Dendritic cell treated with granulocyte-macrophage colony-stimulating factor and Interleukin-4, amounts not matched to agents 40 ng/mL and 50 ng/mL, for 4 days (primary cell): Measurements from ENCODE around the gene RASSF7.
"Not testable (repeated sequence)": the region's sequence is repeated elsewhere in the genome, so short reads cannot be mapped to it uniquely, and the experiment has no call there.

ENCODE experiments used
- H3K27ac Mint-ChIP-seq: one replicate; pipeline ENCODE4 v1.8.0; 2022; ENCODE audit warnings: mild to moderate bottlenecking, mixed read lengths
- H3K27me3 Mint-ChIP-seq: one replicate; pipeline ENCODE4 v1.8.0; 2022; ENCODE audit warnings: mild to moderate bottlenecking, mixed read lengths
- H3K36me3 Mint-ChIP-seq: one replicate; pipeline ENCODE4 v1.8.0; 2022; ENCODE audit warnings: low read depth, mixed read lengths
- H3K4me1 Mint-ChIP-seq: one replicate; pipeline ENCODE4 v1.8.0; 2022; ENCODE audit warnings: low read depth, mixed read lengths
- H3K4me3 Mint-ChIP-seq: one replicate; pipeline ENCODE4 v1.8.0; 2022; ENCODE audit warnings: mild to moderate bottlenecking, moderate library complexity, mixed read lengths
- H3K9me3 Mint-ChIP-seq: one replicate; pipeline ENCODE4 v1.8.0; 2022; ENCODE audit warnings: mixed read lengths
- intact Hi-C: fragments of 100-400 bp; cut with micrococcal nuclease; formaldehyde crosslinking; loops from one replicate; pipeline ENCODE4 v1.15.0; 2022

The RASSF7 gene, protein sequence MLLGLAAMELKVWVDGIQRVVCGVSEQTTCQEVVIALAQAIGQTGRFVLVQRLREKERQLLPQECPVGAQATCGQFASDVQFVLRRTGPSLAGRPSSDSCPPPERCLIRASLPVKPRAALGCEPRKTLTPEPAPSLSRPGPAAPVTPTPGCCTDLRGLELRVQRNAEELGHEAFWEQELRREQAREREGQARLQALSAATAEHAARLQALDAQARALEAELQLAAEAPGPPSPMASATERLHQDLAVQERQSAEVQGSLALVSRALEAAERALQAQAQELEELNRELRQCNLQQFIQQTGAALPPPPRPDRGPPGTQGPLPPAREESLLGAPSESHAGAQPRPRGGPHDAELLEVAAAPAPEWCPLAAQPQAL

GRCh38 chr11:560305-561147 is at the start of gene RASSF7, which contains the start of gene LMNTD2:
Gene RASSF7, plus strand, starts transcription at chr11:560970. Its CDS starts 799 bp downstream, at chr11:561769.
Gene LMNTD2, minus strand, starts transcription at chr11:560738. Its CDS starts 22 bp downstream, at chr11:560716.
- peaks cover 41% of the 10 kb centered on the region for H3K27me3 Mint-ChIP-seq
- H3K36me3 Mint-ChIP-seq: peaks cover 26% of the 10 kb centered on the region
- peaks cover 39% of the 10 kb centered on the region for H3K4me1 Mint-ChIP-seq
- H3K9me3 Mint-ChIP-seq: no peaks in the 10 kb centered on the region
- peak within 1 kb of the TSS; percentile 62 for H3K27ac Mint-ChIP-seq
- H3K4me3 Mint-ChIP-seq: peak within 1 kb of the TSS; percentile 78
- intact Hi-C loops: no loop called here

DNA sequence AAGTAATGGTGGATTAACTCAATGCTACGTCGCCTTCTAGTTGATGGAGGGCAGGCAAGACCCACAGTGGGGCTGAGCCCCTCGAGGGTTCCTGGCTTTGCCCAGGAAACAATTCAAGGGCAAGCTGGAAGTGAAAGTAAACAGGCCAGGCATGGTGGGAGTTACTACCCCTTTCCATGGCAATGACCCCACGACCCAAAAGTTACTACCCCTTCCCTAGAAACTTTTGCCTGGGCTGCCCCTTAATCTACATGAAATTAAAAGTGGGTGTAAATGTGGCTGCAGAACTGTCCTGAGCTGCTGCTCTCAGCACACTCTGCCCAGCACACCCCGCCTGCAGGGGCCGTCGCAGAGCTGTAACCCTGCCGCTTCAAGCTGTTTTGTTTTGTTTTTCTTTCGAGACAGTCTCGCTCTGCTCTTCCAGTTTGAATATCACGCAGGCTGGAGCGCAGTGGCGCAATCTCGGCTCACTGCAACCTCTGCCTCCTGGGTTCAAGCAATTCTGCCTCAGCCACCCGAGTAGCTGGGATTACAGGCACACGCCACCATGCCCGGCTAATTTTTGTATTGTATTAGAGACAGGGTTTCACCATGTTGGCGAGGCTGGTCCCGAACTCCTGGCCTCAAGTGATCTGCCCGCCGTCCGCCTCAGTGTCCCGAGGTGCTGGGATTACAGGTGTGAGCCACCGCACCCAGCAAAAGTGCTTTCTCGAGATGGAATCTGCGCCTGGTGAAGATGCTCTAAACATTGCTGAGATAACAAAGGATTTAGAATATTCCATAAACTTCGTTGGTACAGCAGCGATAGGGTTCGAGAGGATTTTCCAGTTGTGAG is 47.8 kb upstream of the RASSF7 start:
- Mint-ChIP-seq H3K4me3 (peak overlapping the region; percentile 34), H3K9me3 (peaks cover 11% of the 10 kb centered on the region), H3K36me3 (peaks cover 85% of the 10 kb centered on the region), H3K27ac (peak overlapping the region; percentile 72), H3K4me1 (peaks cover 59% of the 10 kb centered on the region), H3K27me3 (no peaks in the 10 kb centered on the region)
- intact Hi-C loops: no loop called here

DNA sequence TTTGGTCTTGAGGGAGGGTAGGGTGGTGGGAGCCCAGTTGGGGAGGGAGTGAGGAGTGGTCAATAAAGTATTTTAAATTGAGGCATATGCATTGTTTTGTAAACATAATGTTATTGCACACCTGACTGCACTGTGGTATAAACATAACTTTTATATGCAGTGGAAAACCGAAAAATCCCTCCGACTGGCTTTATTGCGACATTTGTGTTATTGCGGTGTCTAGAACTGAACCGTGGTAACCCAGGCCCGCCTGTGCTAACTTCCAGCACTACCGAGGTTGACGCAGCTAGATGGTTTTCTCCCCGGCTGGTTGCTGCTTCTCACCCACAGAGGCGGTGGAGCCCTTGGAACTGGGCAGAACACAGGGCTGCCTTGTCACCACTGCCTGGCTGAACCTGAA is 46.2 kb upstream of the RASSF7 start:
- H3K4me1 Mint-ChIP-seq: peaks cover 57% of the 10 kb centered on the region
- H3K9me3 Mint-ChIP-seq: peaks cover 11% of the 10 kb centered on the region
- intact Hi-C loops: no loop called here
- H3K4me3 Mint-ChIP-seq: no peak overlapping the region
- peaks cover 68% of the 10 kb centered on the region for H3K36me3 Mint-ChIP-seq
- no peak overlapping the region for H3K27ac Mint-ChIP-seq
- H3K27me3 Mint-ChIP-seq: no peaks in the 10 kb centered on the region

GRCh38 chr11:515131-515530 is 45.6 kb upstream of the RASSF7 start:
- no peak overlapping the region for H3K4me3 Mint-ChIP-seq
- peaks cover 53% of the 10 kb centered on the region for H3K4me1 Mint-ChIP-seq
- H3K9me3 Mint-ChIP-seq: peaks cover 11% of the 10 kb centered on the region
- peaks cover 63% of the 10 kb centered on the region for H3K36me3 Mint-ChIP-seq
- intact Hi-C loops: no loop called here
- peak overlapping the region; percentile 50 for H3K27ac Mint-ChIP-seq
- H3K27me3 Mint-ChIP-seq: no peaks in the 10 kb centered on the region

DNA sequence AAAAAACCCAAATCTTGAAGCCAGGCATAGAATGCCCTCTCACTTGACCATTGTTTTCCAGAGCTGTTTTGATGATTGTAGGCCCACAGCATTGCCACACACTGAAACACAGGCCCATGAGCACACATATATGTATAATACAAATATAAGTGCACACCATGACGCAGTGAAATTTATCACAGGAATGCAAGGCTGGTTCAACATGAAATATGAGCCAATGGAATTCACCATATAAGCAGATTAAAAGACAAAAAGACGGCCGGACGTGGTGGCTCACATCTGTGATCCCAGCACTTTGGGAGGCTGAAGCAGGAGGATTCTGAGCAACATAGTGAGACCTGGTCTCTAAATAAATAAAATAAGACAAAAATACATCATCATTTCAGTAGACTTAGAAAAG is 44.4 kb upstream of the RASSF7 start:
- intact Hi-C loops: no loop called here
- H3K27ac Mint-ChIP-seq: no peak overlapping the region
- peaks cover 11% of the 10 kb centered on the region for H3K9me3 Mint-ChIP-seq
- no peaks in the 10 kb centered on the region for H3K27me3 Mint-ChIP-seq
- peaks cover 59% of the 10 kb centered on the region for H3K4me1 Mint-ChIP-seq
- H3K4me3 Mint-ChIP-seq: no peak overlapping the region
- H3K36me3 Mint-ChIP-seq: peaks cover 50% of the 10 kb centered on the region

- peaks cover 11% of the 10 kb centered on the region for H3K9me3 Mint-ChIP-seq
- H3K27ac Mint-ChIP-seq, H3K4me3 Mint-ChIP-seq, intact Hi-C loops, H3K27me3 Mint-ChIP-seq: not testable (repeated sequence)
- peaks cover 43% of the 10 kb centered on the region for H3K36me3 Mint-ChIP-seq
- peaks cover 52% of the 10 kb centered on the region for H3K4me1 Mint-ChIP-seq
Measured at GRCh38 chr11:516918-517685, 43.7 kb upstream of the RASSF7 start.

GRCh38 chr11:518463-519202 is 42.1 kb upstream of the RASSF7 start:
- intact Hi-C loops: loop anchor here (1.0 to 2.0 kb wide), 2 partner anchors 16 to 68 kb away; partner anchors contain the start of gene PTDSS2
- peak overlapping the region; percentile 64 for H3K4me3 Mint-ChIP-seq
- H3K36me3 Mint-ChIP-seq: peaks cover 34% of the 10 kb centered on the region
- peaks cover 37% of the 10 kb centered on the region for H3K4me1 Mint-ChIP-seq
- H3K27ac Mint-ChIP-seq: peak overlapping the region; percentile 69
- H3K9me3 Mint-ChIP-seq: peaks cover 11% of the 10 kb centered on the region
- H3K27me3 Mint-ChIP-seq: no peaks in the 10 kb centered on the region

DNA sequence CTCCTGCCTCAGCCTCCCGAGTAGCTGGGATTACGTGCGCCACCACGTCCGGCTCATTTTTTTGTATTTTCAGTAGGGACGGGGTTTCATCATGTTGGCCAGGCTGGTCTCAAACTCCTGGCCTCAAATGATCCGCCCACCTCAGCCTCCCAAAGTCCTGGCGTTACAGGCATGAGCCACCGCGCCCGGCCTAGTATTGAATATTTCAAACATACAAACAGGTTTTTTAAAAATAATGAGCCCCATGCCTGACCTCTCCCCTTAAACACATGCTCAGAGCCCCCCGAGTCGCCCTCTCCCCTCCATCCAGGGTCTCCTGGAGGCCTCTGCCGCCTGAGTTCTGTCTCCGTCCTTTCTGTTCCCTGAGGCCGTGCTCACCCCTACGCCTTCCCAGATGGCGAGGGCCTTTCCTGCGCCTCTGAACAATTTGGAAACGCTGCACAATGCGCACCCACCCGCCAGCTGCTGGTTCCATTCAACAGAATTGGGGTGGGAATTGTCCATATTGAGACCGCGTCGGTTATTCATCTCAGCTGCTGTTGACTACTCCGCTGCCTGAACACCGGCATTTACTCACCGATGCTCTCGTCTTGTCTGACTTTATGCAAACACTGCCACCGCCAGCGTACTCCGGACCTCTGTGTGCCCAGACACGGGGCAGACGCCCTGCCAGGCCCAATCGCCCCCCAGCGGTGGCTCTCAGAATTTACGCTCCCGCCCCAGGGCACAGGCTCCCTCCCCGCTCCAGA is 40.2 kb upstream of the RASSF7 start:
- Mint-ChIP-seq H3K27ac (no peak overlapping the region), H3K4me1 (peaks cover 18% of the 10 kb centered on the region), H3K9me3 (peaks cover 11% of the 10 kb centered on the region), H3K4me3 (no peak overlapping the region), H3K27me3 (peaks cover 1% of the 10 kb centered on the region), H3K36me3 (peaks cover 14% of the 10 kb centered on the region)
- intact Hi-C loops: no loop called here

GRCh38 chr11:521177-521688 is 39.5 kb upstream of the RASSF7 start:
- Mint-ChIP-seq H3K27me3 (peaks cover 3% of the 10 kb centered on the region), H3K4me1 (peaks cover 18% of the 10 kb centered on the region), H3K4me3 (no peak overlapping the region), H3K27ac (no peak overlapping the region), H3K36me3 (peaks cover 8% of the 10 kb centered on the region), H3K9me3 (peaks cover 6% of the 10 kb centered on the region)
- intact Hi-C loops: no loop called here

DNA sequence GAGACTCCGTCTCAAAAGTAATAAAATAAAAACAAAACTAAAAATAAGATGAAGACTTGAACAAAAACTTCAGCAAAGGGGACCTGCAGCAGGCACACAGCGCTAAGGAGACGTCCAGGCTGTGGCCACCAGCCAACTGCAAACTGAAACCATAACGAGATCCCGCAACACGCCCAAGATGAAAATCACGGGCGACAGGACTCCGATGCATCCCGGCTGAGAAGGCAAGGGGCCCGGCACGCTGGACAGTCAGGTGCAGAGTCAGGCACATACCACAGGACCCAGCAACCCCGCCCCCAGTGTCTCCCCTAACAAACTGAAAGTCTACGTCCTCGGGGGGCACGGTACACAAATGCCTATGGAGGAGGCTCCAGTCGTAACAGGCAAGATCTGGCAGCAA is 34.6 kb upstream of the RASSF7 start:
- intact Hi-C loops: no loop called here
- H3K4me3 Mint-ChIP-seq: no peak overlapping the region
- no peaks in the 10 kb centered on the region for H3K9me3 Mint-ChIP-seq
- H3K27me3 Mint-ChIP-seq: peaks cover 3% of the 10 kb centered on the region
- H3K36me3 Mint-ChIP-seq: peaks cover 7% of the 10 kb centered on the region
- H3K4me1 Mint-ChIP-seq: no peaks in the 10 kb centered on the region
- H3K27ac Mint-ChIP-seq: no peak overlapping the region

DNA sequence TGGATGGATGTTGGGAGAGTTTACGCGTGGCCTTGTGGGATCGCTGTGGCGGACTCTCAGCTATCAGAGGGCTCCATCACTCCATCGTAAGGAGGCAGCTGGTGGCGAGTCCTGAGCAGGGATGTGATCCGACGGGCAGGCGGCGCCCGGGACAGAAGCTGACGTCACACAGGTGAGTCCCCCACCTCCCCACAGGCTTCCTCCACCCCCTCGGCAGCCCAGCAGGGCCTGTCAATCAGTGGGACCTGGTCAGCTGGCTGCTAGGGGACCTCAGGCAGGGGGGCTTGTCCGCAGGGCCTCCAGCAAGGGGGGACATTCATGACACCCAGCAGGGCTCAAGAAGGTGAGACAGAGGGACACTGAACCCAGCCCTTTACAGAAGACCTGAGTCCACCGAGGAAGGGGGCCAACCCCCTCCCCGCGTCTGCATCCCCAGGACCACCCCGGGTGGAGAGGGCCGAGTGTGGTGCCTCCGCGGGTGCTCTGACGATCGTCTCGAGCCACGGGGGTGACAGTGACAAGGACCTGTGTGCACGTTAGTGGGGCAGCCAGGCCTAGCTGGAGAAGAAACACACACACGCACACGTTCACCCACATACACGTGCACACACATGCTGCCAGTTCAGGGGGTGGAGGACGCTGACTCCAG is 32.5 kb upstream of the RASSF7 start:
- intact Hi-C loops: no loop called here
- no peak overlapping the region for H3K4me3 Mint-ChIP-seq
- H3K27me3 Mint-ChIP-seq: peaks cover 3% of the 10 kb centered on the region
- H3K36me3 Mint-ChIP-seq: peaks cover 27% of the 10 kb centered on the region
- H3K27ac Mint-ChIP-seq: no peak overlapping the region
- H3K9me3 Mint-ChIP-seq: no peaks in the 10 kb centered on the region
- no peaks in the 10 kb centered on the region for H3K4me1 Mint-ChIP-seq
